Placental epithelial cell (primary cell): ENCODE data around the gene FBXO8. TPM values are rescaled to one million over a fixed set of nuclear protein-coding genes. Genes with fewer than 3 reads are reported as not detected.

Experiments used
- total RNA-seq: library from RNA; depleted of rRNA; stranded (reverse); fragments of >200 nt; gene quantifications from 2 replicates; pipeline ENCODE4 v1.2.3, GENCODE V29; 2012

The FBXO8 gene, protein sequence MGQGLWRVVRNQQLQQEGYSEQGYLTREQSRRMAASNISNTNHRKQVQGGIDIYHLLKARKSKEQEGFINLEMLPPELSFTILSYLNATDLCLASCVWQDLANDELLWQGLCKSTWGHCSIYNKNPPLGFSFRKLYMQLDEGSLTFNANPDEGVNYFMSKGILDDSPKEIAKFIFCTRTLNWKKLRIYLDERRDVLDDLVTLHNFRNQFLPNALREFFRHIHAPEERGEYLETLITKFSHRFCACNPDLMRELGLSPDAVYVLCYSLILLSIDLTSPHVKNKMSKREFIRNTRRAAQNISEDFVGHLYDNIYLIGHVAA
- total RNA-seq: 33.1 and 35.3 TPM in 2 replicates

DNA sequence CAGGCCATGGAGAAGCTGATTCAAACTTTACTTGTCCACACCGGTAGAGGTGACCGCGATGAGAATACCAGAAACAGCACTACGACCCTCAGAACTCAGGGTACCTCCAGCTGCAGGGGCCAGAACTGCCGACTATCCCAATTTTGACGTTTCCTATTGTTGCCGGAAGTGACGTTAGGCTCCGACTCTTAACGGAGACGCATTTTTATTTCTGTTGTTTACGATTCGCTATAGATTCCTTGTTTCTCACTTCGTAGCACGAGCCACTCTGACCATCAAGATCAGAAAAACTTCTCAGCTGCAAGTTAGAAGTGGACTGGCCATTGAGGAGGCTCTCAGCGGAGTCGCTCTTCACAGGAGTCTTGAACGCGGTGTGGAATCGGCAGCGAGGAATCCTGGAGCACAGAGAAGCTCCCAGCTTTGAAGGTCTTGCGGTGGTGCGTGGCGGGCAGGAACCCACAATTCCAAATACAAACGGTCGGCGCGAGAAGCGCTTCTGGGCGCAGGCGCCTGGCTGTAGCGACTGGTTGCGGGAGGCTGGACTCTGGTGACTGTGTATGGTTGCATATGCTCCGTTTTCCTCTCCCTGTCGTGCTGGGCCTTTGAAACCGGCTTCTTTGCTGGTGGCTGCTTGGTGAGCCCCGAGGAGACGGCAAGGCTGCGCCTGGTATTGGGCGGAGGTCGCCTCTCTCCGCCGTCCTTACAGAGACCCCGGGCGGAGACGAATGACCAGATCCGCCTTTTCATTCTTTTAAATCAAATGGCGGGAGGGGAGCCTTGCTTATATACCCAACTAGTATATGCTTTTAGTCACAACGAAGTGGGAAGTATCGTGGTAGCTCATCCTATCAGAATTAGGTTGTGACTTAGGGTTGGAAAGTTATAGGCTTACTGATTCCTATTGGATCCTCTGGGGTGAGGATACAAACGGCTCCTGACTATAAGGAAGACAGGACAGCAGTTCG is at the start of gene FBXO8, which contains the start of gene CEP44:
TSS of gene FBXO8 (minus strand) at position 161 of the 965 bp plus-strand sequence. CDS start 20,575 bp downstream, outside the sequence.
TSS of gene CEP44 (plus strand) at position 405 of the 965 bp plus-strand sequence. CDS start 15,211 bp downstream, outside the sequence.

Other genes starting within 250 kb of the FBXO8 start
- 11.1 and 15.3 TPM in 2 replicates for gene CEP44, start 244 bp upstream of the FBXO8 start, total RNA-seq
- gene HPGD, start 238.8 kb upstream of the FBXO8 start, total RNA-seq: not detected in 2 replicates